Smooth muscle cell (in vitro differentiated cells): ENCODE results near the gene SLC12A3. TPM values are rescaled to one million over a fixed set of nuclear protein-coding genes. Genes with fewer than 3 reads are reported as not detected.

Experiments
- DNase-seq: peaks from one replicate; lab custom pipeline; 2025; ENCODE audit not compliant: unreplicated experiment; lab: John Stamatoyannopoulos, UW
- H2AFZ ChIP-seq: fragments of 200-600 bp; sonication (generic); 2 replicates; pipeline ENCODE4 v1.6.0; 2016; ENCODE audit warnings: antibody characterized with exemption, low read depth, mild to moderate bottlenecking
- H3F3A ChIP-seq: fragments of 200-600 bp; sonication (generic); 2 replicates; pipeline ENCODE4 v1.6.0; 2017; ENCODE audit warnings: antibody characterized with exemption, low read depth
- H3K27ac ChIP-seq: fragments of 200-600 bp; sonication (generic); 2 replicates; pipeline ENCODE4 v1.5.1; 2016; ENCODE audit warnings: low read depth, mild to moderate bottlenecking
- H3K27me3 ChIP-seq: fragments of 200-600 bp; sonication (generic); 2 replicates; pipeline ENCODE4 v1.6.1; 2016; ENCODE audit warnings: low read depth, mild to moderate bottlenecking
- H3K36me3 ChIP-seq: fragments of 200-600 bp; sonication (generic); 2 replicates; pipeline ENCODE4 v1.5.1; 2016; ENCODE audit warnings: low read depth
- H3K4me1 ChIP-seq: fragments of 200-600 bp; sonication (generic); 2 replicates; pipeline ENCODE4 v1.5.1; 2016; ENCODE audit warnings: low read depth
- H3K4me2 ChIP-seq: fragments of 200-600 bp; sonication (generic); 2 replicates; pipeline ENCODE4 v1.6.0; 2016; ENCODE audit warnings: mild to moderate bottlenecking
- H3K4me3 ChIP-seq: fragments of 200-600 bp; sonication (generic); 2 replicates; pipeline ENCODE4 v1.5.1; 2016; ENCODE audit warnings: mild to moderate bottlenecking
- H3K79me2 ChIP-seq: fragments of 200-600 bp; sonication (generic); 2 replicates; pipeline ENCODE4 v1.6.0; 2016; ENCODE audit warnings: low read depth, mild to moderate bottlenecking
- H3K9ac ChIP-seq: fragments of 200-600 bp; sonication (generic); 2 replicates; pipeline ENCODE4 v1.6.0; 2016; ENCODE audit warnings: low read depth
- H3K9me3 ChIP-seq: fragments of 200-600 bp; sonication (generic); replicated peaks from 2 replicates; pipeline ENCODE4 v1.5.1; 2016; ENCODE audit warnings: low read depth
- H4K20me1 ChIP-seq: fragments of 200-600 bp; sonication (generic); 2 replicates; pipeline ENCODE4 v1.6.0; 2016; ENCODE audit warnings: low read depth
- WGBS: methylation state at CpG from one replicate; pipeline ENCODE4 v1.1.7; 2016; ENCODE audit warnings: low lambda C conversion rate; 5-methylcytosine and 5-hydroxymethylcytosine counted together
- polyA plus RNA-seq: library from polyadenylated mRNA; unstranded; fragments of >200 nt; fragmentation: Nextera tagmentation; extraction: Ambion mirVana; gene quantifications from 2 replicates; pipeline ENCODE4 v1.2.1, GENCODE V29; 2016
- total RNA-seq: library from RNA; depleted of rRNA; stranded (reverse); fragments of >200 nt; gene quantifications from 2 replicates; pipeline ENCODE4 v1.2.3, GENCODE V29; 2014
- TF ChIP-seq, protein P1 (sequence below): fragments of 200-600 bp; sonication (generic); IDR thresholded peaks from 2 replicates; pipeline ENCODE4 v1.5.1; 2017; ENCODE audit warnings: borderline replicate concordance, mild to moderate bottlenecking, antibody characterized with exemption; ENCODE audit not compliant: insufficient read depth, poor library complexity, severe bottlenecking

The SLC12A3 gene
- total and polyA plus RNA-seq, 2 experiments from 2014 or later: not detected

- Histone ChIP-seq H4K20me1 (no peaks in the 10 kb centered on the region), H3K4me3 (no peak overlapping the region), H3K9ac (no peak overlapping the region), H2AFZ (no peak overlapping the region), H3K4me2 (no peak overlapping the region), H3K79me2 (no peaks in the 10 kb centered on the region), H3K9me3 (no peaks in the 10 kb centered on the region), H3K4me1 (no peaks in the 10 kb centered on the region), H3K36me3 (no peaks in the 10 kb centered on the region), H3K27ac (no peak overlapping the region), H3K27me3 (no peaks in the 10 kb centered on the region), H3F3A (no peaks in the 10 kb centered on the region)
- DNase-seq: no peak
- WGBS: 64% methylated on average over 9 of the region's 9 CpGs
- TF ChIP-seq, protein P1, sequence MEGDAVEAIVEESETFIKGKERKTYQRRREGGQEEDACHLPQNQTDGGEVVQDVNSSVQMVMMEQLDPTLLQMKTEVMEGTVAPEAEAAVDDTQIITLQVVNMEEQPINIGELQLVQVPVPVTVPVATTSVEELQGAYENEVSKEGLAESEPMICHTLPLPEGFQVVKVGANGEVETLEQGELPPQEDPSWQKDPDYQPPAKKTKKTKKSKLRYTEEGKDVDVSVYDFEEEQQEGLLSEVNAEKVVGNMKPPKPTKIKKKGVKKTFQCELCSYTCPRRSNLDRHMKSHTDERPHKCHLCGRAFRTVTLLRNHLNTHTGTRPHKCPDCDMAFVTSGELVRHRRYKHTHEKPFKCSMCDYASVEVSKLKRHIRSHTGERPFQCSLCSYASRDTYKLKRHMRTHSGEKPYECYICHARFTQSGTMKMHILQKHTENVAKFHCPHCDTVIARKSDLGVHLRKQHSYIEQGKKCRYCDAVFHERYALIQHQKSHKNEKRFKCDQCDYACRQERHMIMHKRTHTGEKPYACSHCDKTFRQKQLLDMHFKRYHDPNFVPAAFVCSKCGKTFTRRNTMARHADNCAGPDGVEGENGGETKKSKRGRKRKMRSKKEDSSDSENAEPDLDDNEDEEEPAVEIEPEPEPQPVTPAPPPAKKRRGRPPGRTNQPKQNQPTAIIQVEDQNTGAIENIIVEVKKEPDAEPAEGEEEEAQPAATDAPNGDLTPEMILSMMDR: no peak
Observed at GRCh38 chr16:56860226-56861020, 4.6 kb upstream of the SLC12A3 start.

GRCh38 chr16:56861092-56861610, 3.9 kb upstream of the SLC12A3 start:
- no peak for DNase-seq
- Histone ChIP-seq H2AFZ (no peak overlapping the region), H3F3A (no peaks in the 10 kb centered on the region), H3K4me1 (no peaks in the 10 kb centered on the region), H3K4me2 (no peak overlapping the region), H3K27me3 (no peaks in the 10 kb centered on the region), H3K36me3 (no peaks in the 10 kb centered on the region), H4K20me1 (no peaks in the 10 kb centered on the region), H3K27ac (no peak overlapping the region), H3K79me2 (no peaks in the 10 kb centered on the region), H3K4me3 (no peak overlapping the region), H3K9ac (no peak overlapping the region), H3K9me3 (no peaks in the 10 kb centered on the region)
- 11% methylated on average over 3 of the region's 3 CpGs for WGBS
- TF ChIP-seq, protein P1: no peak

GRCh38 chr16:56861756-56862155, 3.3 kb upstream of the SLC12A3 start:
- H3K27me3 ChIP-seq: no peaks in the 10 kb centered on the region
- no peak overlapping the region for H2AFZ ChIP-seq
- WGBS: 88% methylated on average over 8 of the region's 8 CpGs
- no peaks in the 10 kb centered on the region for H3K36me3 ChIP-seq
- DNase-seq: no peak
- H4K20me1 ChIP-seq: no peaks in the 10 kb centered on the region
- no peaks in the 10 kb centered on the region for H3K9me3 ChIP-seq
- no peak overlapping the region for H3K4me2 ChIP-seq
- no peaks in the 10 kb centered on the region for H3K4me1 ChIP-seq
- no peak overlapping the region for H3K9ac ChIP-seq
- no peaks in the 10 kb centered on the region for H3K79me2 ChIP-seq
- H3K27ac ChIP-seq: no peak overlapping the region
- TF ChIP-seq, protein P1: no peak
- H3K4me3 ChIP-seq: no peak overlapping the region
- H3F3A ChIP-seq: no peaks in the 10 kb centered on the region
